HepG2 (cell line): Measurements from ENCODE around the gene SLC23A3. TPM values are rescaled to one million over a fixed set of nuclear protein-coding genes. Genes with fewer than 3 reads are reported as not detected.

ENCODE experiments used
- IKZF1 ChIP-seq: fragments of 450-650 bp; IDR thresholded peaks from 2 replicates; pipeline ENCODE4 v1.7.1; 2016
- NFKB2 ChIP-seq: sonication (generic); formaldehyde crosslinking; IDR thresholded peaks from 2 replicates; pipeline ENCODE4 v1.4.0; 2020; ENCODE audit warnings: missing genetic modification reagents, borderline replicate concordance
- PCBP1 ChIP-seq: fragments of 200-400 bp; formaldehyde crosslinking; IDR thresholded peaks from 2 replicates; pipeline ENCODE4 v1.6.1; 2017; ENCODE audit warnings: mild to moderate bottlenecking, low read depth, low read length, borderline replicate concordance
- SMYD3 ChIP-seq: sonication (generic); formaldehyde crosslinking; IDR thresholded peaks from 2 replicates; pipeline ENCODE4 v1.8.1; 2023; ENCODE audit warnings: mild to moderate bottlenecking, missing genetic modification reagents
- ZFP41 ChIP-seq: sonication (generic); formaldehyde crosslinking; IDR thresholded peaks from 2 replicates; pipeline ENCODE4 v1.4.0; 2020; ENCODE audit warnings: mild to moderate bottlenecking, missing genetic modification reagents, borderline replicate concordance
- ZNF34 ChIP-seq: sonication (generic); formaldehyde crosslinking; IDR thresholded peaks from 2 replicates; pipeline ENCODE4 v1.4.0; 2020; ENCODE audit warnings: mild to moderate bottlenecking, missing genetic modification reagents, borderline replicate concordance
- ZNF383 ChIP-seq: sonication (generic); formaldehyde crosslinking; IDR thresholded peaks from 2 replicates; pipeline ENCODE4 v1.4.0; 2020; ENCODE audit warnings: missing genetic modification reagents, mild to moderate bottlenecking, borderline replicate concordance
- polyA plus RNA-seq, 8 experiments: library from polyadenylated mRNA; depleted of rRNA in 3 of 8; stranded (reverse) in 7 of 8; unstranded in 1 of 8; fragments of >200 nt; fragmentation: Illumina TruSeq in 4 of 8; extraction: Trizol in 4 of 8; gene quantifications; 2 replicates each; pipeline versions ENCODE4 v1.2.1 to v1.2.3, GENCODE V29; 2011 to 2016; ENCODE audit warnings: low read depth in 4 of 8, missing spikeins in 1 of 8, mixed read lengths in 1 of 8; ENCODE audit not compliant: insufficient read depth in 1 of 8
- total RNA-seq, 5 experiments: library from RNA; depleted of rRNA; stranded (reverse); fragments of >200 nt; fragmentation: Illumina TruSeq; extraction: Trizol; gene quantifications; 2 replicates each; pipeline ENCODE4 v1.2.3, GENCODE V29; 2016; ENCODE audit warnings: low read depth in 1 of 5
- TF ChIP-seq, protein P1 (sequence below): sonication (generic); formaldehyde crosslinking; IDR thresholded peaks from 2 replicates; pipeline ENCODE4 v1.5.0; 2020; ENCODE audit warnings: missing genetic modification reagents
- TF ChIP-seq, protein P2 (sequence below): sonication (generic); formaldehyde crosslinking; IDR thresholded peaks from 2 replicates; pipeline ENCODE4 v1.5.0; 2020; ENCODE audit warnings: mild to moderate bottlenecking, missing genetic modification reagents, borderline replicate concordance
- TF ChIP-seq, protein P3 (sequence below): sonication (generic); formaldehyde crosslinking; IDR thresholded peaks from 2 replicates; pipeline ENCODE4 v1.4.0; 2020; ENCODE audit warnings: missing genetic modification reagents, borderline replicate concordance
- TF ChIP-seq, protein P4 (sequence below): sonication (generic); formaldehyde crosslinking; IDR thresholded peaks from 2 replicates; pipeline ENCODE4 v1.4.0; 2020; ENCODE audit warnings: missing genetic modification reagents, borderline replicate concordance

SLC23A3 gene
- total and polyA plus RNA-seq, 2 of the 13 experiments (the other 11 are each of a cell fraction or from before 2014, with no cell fraction given): 0.38 to 0.78 TPM

DNA sequence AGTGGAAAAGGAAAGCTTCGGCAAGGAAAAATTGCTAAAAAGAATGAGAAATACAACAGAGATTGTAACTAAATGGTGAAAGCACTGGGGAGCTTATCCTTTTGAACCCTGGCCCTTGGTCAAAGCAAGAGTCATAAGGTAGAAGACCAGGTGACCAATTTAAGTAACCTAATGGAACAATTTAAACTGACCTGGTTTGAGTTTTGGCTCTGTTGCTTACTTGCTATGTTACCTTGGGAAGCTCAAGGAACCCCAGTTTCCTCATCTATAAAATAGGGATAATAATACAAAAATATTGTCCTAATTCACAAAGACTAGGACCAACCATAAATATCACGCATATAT lies 57.8 kb downstream of the SLC23A3 start (continued):
- TF ChIP-seq, protein P1, sequence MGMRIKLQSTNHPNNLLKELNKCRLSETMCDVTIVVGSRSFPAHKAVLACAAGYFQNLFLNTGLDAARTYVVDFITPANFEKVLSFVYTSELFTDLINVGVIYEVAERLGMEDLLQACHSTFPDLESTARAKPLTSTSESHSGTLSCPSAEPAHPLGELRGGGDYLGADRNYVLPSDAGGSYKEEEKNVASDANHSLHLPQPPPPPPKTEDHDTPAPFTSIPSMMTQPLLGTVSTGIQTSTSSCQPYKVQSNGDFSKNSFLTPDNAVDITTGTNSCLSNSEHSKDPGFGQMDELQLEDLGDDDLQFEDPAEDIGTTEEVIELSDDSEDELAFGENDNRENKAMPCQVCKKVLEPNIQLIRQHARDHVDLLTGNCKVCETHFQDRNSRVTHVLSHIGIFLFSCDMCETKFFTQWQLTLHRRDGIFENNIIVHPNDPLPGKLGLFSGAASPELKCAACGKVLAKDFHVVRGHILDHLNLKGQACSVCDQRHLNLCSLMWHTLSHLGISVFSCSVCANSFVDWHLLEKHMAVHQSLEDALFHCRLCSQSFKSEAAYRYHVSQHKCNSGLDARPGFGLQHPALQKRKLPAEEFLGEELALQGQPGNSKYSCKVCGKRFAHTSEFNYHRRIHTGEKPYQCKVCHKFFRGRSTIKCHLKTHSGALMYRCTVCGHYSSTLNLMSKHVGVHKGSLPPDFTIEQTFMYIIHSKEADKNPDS (CRISPR knock-in tag): no peak
- TF ChIP-seq PCBP1 (no peak), ZNF34 (CRISPR knock-in tag) (no peak), NFKB2 (CRISPR knock-in tag) (no peak), ZNF383 (CRISPR knock-in tag) (no peak), IKZF1 (no peak), SMYD3 (no peak), ZFP41 (CRISPR knock-in tag) (no peak)
- TF ChIP-seq, protein P2, sequence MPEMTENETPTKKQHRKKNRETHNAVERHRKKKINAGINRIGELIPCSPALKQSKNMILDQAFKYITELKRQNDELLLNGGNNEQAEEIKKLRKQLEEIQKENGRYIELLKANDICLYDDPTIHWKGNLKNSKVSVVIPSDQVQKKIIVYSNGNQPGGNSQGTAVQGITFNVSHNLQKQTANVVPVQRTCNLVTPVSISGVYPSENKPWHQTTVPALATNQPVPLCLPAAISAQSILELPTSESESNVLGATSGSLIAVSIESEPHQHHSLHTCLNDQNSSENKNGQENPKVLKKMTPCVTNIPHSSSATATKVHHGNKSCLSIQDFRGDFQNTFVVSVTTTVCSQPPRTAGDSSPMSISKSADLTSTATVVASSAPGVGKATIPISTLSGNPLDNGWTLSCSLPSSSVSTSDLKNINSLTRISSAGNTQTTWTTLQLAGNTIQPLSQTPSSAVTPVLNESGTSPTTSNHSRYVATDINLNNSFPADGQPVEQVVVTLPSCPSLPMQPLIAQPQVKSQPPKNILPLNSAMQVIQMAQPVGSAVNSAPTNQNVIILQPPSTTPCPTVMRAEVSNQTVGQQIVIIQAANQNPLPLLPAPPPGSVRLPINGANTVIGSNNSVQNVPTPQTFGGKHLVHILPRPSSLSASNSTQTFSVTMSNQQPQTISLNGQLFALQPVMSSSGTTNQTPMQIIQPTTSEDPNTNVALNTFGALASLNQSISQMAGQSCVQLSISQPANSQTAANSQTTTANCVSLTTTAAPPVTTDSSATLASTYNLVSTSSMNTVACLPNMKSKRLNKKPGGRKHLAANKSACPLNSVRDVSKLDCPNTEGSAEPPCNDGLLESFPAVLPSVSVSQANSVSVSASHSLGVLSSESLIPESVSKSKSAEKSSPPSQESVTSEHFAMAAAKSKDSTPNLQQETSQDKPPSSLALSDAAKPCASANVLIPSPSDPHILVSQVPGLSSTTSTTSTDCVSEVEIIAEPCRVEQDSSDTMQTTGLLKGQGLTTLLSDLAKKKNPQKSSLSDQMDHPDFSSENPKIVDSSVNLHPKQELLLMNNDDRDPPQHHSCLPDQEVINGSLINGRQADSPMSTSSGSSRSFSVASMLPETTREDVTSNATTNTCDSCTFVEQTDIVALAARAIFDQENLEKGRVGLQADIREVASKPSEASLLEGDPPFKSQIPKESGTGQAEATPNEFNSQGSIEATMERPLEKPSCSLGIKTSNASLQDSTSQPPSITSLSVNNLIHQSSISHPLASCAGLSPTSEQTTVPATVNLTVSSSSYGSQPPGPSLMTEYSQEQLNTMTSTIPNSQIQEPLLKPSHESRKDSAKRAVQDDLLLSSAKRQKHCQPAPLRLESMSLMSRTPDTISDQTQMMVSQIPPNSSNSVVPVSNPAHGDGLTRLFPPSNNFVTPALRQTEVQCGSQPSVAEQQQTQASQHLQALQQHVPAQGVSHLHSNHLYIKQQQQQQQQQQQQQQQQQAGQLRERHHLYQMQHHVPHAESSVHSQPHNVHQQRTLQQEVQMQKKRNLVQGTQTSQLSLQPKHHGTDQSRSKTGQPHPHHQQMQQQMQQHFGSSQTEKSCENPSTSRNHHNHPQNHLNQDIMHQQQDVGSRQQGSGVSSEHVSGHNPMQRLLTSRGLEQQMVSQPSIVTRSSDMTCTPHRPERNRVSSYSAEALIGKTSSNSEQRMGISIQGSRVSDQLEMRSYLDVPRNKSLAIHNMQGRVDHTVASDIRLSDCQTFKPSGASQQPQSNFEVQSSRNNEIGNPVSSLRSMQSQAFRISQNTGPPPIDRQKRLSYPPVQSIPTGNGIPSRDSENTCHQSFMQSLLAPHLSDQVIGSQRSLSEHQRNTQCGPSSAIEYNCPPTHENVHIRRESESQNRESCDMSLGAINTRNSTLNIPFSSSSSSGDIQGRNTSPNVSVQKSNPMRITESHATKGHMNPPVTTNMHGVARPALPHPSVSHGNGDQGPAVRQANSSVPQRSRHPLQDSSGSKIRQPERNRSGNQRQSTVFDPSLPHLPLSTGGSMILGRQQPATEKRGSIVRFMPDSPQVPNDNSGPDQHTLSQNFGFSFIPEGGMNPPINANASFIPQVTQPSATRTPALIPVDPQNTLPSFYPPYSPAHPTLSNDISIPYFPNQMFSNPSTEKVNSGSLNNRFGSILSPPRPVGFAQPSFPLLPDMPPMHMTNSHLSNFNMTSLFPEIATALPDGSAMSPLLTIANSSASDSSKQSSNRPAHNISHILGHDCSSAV (CRISPR knock-in tag): no peak
- TF ChIP-seq, protein P3, sequence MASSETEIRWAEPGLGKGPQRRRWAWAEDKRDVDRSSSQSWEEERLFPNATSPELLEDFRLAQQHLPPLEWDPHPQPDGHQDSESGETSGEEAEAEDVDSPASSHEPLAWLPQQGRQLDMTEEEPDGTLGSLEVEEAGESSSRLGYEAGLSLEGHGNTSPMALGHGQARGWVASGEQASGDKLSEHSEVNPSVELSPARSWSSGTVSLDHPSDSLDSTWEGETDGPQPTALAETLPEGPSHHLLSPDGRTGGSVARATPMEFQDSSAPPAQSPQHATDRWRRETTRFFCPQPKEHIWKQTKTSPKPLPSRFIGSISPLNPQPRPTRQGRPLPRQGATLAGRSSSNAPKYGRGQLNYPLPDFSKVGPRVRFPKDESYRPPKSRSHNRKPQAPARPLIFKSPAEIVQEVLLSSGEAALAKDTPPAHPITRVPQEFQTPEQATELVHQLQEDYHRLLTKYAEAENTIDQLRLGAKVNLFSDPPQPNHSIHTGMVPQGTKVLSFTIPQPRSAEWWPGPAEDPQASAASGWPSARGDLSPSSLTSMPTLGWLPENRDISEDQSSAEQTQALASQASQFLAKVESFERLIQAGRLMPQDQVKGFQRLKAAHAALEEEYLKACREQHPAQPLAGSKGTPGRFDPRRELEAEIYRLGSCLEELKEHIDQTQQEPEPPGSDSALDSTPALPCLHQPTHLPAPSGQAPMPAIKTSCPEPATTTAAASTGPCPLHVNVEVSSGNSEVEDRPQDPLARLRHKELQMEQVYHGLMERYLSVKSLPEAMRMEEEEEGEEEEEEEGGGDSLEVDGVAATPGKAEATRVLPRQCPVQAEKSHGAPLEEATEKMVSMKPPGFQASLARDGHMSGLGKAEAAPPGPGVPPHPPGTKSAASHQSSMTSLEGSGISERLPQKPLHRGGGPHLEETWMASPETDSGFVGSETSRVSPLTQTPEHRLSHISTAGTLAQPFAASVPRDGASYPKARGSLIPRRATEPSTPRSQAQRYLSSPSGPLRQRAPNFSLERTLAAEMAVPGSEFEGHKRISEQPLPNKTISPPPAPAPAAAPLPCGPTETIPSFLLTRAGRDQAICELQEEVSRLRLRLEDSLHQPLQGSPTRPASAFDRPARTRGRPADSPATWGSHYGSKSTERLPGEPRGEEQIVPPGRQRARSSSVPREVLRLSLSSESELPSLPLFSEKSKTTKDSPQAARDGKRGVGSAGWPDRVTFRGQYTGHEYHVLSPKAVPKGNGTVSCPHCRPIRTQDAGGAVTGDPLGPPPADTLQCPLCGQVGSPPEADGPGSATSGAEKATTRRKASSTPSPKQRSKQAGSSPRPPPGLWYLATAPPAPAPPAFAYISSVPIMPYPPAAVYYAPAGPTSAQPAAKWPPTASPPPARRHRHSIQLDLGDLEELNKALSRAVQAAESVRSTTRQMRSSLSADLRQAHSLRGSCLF: 0 out of 2 replicates have a peak, but pooled peaks have one; percentile 6
- TF ChIP-seq, protein P4, sequence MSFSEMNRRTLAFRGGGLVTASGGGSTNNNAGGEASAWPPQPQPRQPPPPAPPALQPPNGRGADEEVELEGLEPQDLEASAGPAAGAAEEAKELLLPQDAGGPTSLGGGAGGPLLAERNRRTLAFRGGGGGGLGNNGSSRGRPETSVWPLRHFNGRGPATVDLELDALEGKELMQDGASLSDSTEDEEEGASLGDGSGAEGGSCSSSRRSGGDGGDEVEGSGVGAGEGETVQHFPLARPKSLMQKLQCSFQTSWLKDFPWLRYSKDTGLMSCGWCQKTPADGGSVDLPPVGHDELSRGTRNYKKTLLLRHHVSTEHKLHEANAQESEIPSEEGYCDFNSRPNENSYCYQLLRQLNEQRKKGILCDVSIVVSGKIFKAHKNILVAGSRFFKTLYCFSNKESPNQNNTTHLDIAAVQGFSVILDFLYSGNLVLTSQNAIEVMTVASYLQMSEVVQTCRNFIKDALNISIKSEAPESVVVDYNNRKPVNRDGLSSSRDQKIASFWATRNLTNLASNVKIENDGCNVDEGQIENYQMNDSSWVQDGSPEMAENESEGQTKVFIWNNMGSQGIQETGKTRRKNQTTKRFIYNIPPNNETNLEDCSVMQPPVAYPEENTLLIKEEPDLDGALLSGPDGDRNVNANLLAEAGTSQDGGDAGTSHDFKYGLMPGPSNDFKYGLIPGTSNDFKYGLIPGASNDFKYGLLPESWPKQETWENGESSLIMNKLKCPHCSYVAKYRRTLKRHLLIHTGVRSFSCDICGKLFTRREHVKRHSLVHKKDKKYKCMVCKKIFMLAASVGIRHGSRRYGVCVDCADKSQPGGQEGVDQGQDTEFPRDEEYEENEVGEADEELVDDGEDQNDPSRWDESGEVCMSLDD (CRISPR knock-in tag): peak; percentile 8; the same call in 1 of the 2 replicates
